Measurements from ENCODE around the gene APC.
A peak's percentile ranks its signal among the peaks of the same experiment; 100 is the strongest.
"Not testable (repeated sequence)": the region's sequence is repeated elsewhere in the genome, so short reads cannot be mapped to it uniquely, and the experiment has no call there.

APC gene

GRCh38 chr5:112716895-112717294 is 20.8 kb upstream of the APC start:
- not testable (repeated sequence) for DNase-seq (ENCODE audit: low spot score)

DNA sequence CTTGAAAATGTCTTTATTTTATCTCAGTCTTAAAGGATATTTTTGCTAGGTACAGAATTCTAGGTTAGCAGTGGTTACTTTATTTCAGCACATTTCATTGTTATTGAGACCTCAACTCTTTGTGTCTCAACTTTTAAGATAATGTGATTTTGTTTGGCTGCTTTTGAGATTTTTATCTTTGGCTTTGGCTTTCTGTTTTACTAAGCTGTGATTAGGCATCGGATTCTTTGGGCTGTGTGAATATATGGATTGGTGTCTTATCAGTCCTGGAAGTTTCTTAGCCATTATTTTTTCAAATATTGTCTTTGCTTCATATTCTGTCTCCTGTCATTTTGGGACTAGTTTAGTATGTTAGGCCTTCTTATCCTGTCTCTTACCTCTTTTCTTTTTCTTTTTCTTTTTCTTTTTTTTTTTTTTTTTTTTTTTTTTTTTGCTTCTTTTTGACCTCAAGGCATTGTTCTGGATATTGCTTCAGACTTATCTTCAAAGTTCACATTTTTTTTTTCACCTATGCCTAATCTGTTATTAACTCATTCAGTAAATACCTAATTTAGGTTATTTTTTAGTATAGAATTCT is 20.1 kb upstream of the APC start:
- DNase-seq (ENCODE audit: low spot score): no peak

DNA sequence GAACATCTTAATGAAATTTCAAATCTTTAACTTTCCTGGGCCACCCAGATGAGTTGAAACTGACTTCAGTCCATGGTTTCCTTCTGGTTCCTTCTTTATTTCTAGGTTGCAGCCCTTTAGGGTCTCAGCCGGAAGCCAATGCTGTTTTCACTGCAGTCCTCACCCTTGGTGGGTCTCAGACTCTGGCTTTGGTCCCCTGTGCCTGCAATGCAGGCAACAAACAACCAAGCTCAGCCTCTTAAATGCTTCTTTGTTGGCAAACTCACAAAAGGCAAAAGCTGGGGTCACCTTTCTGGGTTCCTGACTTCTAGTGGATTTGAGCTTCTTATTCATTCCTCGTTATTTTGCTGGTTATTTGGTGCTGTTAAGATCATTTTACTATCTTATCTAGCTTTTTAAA is 19.3 kb upstream of the APC start:
- DNase-seq (ENCODE audit: low spot score): no peak

- no peak for DNase-seq (ENCODE audit: low spot score)
Measured at GRCh38 chr5:112720576-112720975, 17.1 kb upstream of the APC start.

GRCh38 chr5:112724901-112725300 is 12.8 kb upstream of the APC start:
- DNase-seq (ENCODE audit: low spot score): no peak

DNA sequence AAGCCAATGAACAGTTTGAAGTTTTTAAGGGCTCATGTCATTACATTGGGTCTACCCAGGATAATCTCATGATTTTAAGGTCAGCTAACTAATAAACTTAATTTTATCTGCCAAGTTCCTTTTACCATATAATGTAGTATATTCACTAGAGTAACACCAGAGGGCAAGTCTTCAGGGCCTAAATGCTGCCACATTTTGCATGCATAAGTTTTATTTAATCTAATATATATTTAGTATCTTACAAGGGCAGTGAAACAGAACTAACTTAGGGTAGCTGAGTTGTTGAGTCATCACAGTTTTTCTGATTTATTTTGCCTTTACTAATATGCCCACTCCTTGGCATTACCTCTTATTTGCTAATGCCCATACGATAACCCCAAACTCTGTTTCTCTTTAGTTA is 8.1 kb upstream of the APC start:
- DNase-seq (ENCODE audit: low spot score): no peak

GRCh38 chr5:112732131-112732530 is 5.6 kb upstream of the APC start:
- no peak for DNase-seq (ENCODE audit: low spot score)

GRCh38 chr5:112733586-112733985 is 4.1 kb upstream of the APC start:
- DNase-seq (ENCODE audit: low spot score): no peak

GRCh38 chr5:112734597-112734996 is 3.1 kb upstream of the APC start:
- no peak for DNase-seq (ENCODE audit: low spot score)

DNA sequence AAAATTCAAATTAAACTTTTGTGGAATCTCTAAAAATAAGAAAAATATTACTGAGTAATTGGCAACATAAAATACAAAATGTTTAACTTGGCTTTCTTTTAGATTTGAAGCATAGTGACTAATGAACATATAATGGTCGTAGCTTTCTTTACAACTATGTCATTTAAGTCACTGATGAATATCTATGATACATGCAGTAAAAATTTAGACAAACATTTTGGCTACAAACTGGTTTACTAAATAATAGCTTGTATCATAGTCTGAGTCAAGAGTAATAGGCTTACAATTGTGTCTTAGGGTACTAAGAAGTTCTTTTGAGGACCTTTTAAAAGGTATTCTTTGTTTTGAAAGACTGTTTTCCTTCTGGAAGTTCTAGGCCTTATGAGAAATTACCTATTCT is 2.0 kb upstream of the APC start:
- peak; percentile 65 for DNase-seq (ENCODE audit: low spot score)

GRCh38 chr5:112737070-112737462 is 619 bp upstream of the APC start:
- DNase-seq (ENCODE audit: low spot score): no peak

DNA sequence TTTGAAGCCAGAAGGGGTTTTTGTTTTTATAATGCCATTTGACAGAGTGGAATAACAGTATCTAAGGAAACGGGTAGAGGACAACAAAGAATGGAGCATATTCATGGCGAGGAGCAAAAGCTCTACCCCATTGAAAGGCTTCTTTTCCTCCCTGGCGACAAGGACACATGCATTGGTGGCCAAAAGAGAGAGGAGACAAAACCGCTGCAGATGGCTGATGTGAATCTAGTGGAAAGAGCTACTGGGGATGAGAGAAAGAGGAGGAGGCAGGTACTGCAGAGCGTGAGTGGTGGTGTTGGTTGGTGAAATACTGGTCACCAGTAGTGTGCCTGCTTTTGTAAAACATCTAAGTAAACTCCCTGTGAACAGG is 491 bp downstream of the APC start:
- DNase-seq (ENCODE audit: low spot score): peak; percentile 13

DNA sequence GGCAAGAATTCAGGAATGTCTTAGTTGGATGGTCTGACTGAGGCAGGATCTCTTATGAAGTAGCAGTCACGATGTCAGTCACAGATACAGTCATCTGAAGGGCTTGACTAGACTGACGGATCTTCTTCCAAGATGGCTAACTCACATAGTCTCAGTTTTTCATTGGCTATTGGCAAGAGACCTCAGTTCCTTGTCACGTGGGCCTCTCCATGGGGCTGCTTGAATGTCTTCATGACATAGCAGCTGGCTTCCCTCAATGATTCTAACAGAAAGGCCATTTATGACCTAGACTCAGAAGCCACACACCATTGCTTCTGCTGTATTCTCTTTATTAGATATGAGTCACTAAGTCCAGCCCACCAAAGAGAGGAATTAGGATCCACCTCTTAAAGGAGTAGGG is 4.7 kb downstream of the APC start:
- no peak for DNase-seq (ENCODE audit: low spot score)

- DNase-seq (ENCODE audit: low spot score): no peak
Measured at GRCh38 chr5:112743631-112744030, 5.9 kb downstream of the APC start.

DNA sequence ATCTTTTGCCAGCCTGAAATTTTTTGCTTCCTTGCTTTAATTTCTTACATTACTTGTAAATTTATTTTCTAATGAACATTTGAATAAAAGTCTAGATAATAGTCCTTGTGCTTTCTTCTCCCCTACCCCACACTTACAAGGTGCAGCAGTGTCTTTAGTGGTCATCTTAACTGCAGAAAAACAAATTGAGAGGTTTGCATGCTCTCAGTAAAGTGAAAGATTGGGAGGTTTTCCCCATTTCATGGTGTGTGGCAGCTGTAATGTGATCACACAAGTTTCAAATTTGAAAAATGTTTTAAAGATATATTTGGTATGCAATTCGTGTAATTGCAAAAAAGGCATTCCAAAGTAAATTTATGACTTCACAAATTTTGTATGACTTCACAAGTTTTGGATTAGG is 14.7 kb downstream of the APC start:
- DNase-seq (ENCODE audit: low spot score): no peak

DNA sequence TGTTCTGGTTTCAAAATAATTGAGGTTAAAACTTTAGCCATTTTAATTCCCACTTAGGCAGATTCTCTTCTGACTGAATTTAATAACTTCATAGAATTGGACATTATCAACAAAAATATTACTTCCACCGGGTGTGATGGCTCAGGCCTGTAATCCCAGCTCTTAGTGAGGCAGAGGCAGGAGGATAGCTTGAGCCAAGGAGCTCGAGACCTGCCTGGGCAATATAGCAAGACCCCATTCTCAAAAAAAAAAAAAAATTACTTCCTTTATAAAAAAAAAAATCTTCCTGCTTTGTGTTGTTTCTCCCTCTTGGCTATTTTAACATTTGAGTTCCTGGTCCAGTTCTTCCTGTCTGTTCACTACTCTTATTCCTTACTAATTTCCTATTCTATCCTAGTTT is 18.0 kb downstream of the APC start:
- no peak for DNase-seq (ENCODE audit: low spot score)

- DNase-seq (ENCODE audit: low spot score): peak; percentile 68
Measured at GRCh38 chr5:112757468-112758208, 20.0 kb downstream of the APC start.

GRCh38 chr5:112758676-112759075 is 21.0 kb downstream of the APC start:
- no peak for DNase-seq (ENCODE audit: low spot score)

DNA sequence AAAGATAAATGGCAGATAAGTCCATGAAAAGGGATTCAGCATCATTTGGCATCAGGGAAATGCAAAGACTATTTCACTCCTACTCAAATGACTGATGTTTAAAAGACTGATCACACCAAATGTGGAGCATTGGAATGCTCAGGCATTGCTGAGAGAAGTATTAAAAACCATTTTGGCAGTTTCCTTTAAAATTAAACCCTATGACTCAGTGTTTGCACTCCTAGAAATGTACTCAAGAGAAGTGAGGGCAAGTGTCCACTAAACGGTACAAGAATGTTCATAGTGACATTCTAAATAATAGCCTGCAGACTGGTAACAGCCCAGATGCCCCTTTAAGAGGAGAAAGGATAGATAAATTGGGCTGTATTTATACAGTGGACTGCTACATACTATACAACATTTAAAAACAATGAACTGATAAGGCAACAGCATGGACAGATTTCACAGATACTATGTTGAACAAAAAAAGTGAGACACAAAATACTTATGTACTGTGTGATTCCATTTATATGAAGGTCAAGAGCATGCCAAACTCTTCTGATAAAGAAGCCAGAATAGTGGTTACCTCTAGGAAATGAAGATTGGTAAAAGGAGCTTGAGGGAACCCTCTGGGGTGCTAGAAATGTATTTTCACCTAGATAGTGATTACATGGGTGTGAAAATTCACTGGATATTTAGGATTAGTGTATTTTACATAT is 24.6 kb downstream of the APC start:
- DNase-seq (ENCODE audit: low spot score): no peak

- DNase-seq (ENCODE audit: low spot score): no peak
Measured at GRCh38 chr5:112763165-112763564, 25.5 kb downstream of the APC start.

DNA sequence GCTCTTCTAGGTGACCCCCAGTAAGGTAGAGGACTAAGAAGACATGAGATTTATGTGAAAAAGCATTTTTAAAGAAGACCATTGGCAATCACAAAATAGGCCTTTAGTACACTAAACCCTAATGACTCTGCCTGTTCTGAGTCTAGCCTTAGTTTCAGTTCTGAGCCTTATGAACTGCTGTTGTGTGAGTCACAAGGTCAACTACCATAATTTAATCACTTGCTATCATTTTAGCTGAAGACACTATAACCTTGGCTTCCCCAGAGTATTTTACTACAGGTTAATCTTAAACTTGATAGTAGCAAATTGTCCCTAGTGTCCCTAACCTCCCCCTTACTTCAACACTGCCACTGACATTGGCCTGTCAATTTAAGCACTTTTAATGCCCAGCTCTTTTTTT is 34.4 kb downstream of the APC start:
- no peak for DNase-seq (ENCODE audit: low spot score)

- no peak for DNase-seq (ENCODE audit: low spot score)
Measured at GRCh38 chr5:112776301-112776856, 38.7 kb downstream of the APC start.

DNA sequence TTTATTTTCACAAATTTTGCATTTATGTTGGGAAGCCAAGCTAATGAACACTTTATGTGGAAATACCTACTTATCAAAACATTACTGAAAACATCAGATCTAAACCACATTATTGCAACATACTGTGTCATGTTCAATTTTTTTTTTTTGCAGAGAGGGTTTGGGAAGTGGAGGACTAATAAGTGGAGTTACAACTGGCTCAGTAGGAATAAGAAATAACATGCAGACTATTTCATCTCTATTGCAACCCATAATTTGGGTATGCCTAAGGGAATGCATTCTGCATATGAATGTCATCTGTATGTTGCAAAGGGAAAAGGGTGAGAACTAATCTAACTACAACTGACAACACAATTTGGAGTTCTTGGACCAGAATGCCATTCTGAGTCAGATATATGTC is 41.8 kb downstream of the APC start:
- no peak for DNase-seq (ENCODE audit: low spot score)
